Endothelial cell of umbilical vein (primary cell): ENCODE data around the gene TMEM167B.

Experiments
- EZH2 ChIP-seq: IDR thresholded peaks from 2 replicates; pipeline ENCODE4 v1.6.1; 2012; ENCODE audit warnings: borderline replicate concordance, low read depth, mild to moderate bottlenecking, moderate library complexity, low read length, inconsistent platforms; ENCODE audit not compliant: severe bottlenecking
- GATA2 ChIP-seq: IDR thresholded peaks from 2 replicates; pipeline ENCODE4 v1.7.0; 2011; ENCODE audit warnings: low read depth, mild to moderate bottlenecking, moderate library complexity, mixed read lengths, low read length; ENCODE audit not compliant: insufficient read length, insufficient read depth
- JUN ChIP-seq: IDR thresholded peaks from 2 replicates; pipeline ENCODE4 v1.6.1; 2011; ENCODE audit warnings: borderline replicate concordance, low read depth; ENCODE audit not compliant: insufficient read length, insufficient read depth
- MAX ChIP-seq: IDR thresholded peaks from 2 replicates; pipeline ENCODE4 v1.6.1; 2011; ENCODE audit not compliant: insufficient read depth, insufficient read length
- MYC ChIP-seq: IDR thresholded peaks from one replicate; pipeline ENCODE4 v1.6.1; 2011; ENCODE audit warnings: mild to moderate bottlenecking, low read depth, low read length
- POLR2A ChIP-seq: IDR thresholded peaks from 2 replicates; pipeline ENCODE4 v1.6.1; 2012; ENCODE audit warnings: low read depth, mild to moderate bottlenecking, control low read depth, low read length
- POLR2AphosphoS5 ChIP-seq: IDR thresholded peaks from 2 replicates; pipeline ENCODE4 v1.6.1; 2012; ENCODE audit warnings: low read depth, mild to moderate bottlenecking, control low read depth, low read length, moderate library complexity; ENCODE audit not compliant: insufficient read depth
- TF ChIP-seq, protein P1 (sequence below), 2 donors: IDR thresholded peaks; 1 replicate in 1 of 2; 2 replicates in 1 of 2; pipeline ENCODE4 v1.5.1; 2011; ENCODE audit warnings: low read length in 2 of 2, mild to moderate bottlenecking in 2 of 2, moderate library complexity in 2 of 2, control low read depth in 1 of 2, inconsistent platforms in 1 of 2, low read depth in 1 of 2; ENCODE audit not compliant: insufficient read depth in 1 of 2; ENCODE audit errors: extremely low read depth in 1 of 2

- TF ChIP-seq, protein P1, sequence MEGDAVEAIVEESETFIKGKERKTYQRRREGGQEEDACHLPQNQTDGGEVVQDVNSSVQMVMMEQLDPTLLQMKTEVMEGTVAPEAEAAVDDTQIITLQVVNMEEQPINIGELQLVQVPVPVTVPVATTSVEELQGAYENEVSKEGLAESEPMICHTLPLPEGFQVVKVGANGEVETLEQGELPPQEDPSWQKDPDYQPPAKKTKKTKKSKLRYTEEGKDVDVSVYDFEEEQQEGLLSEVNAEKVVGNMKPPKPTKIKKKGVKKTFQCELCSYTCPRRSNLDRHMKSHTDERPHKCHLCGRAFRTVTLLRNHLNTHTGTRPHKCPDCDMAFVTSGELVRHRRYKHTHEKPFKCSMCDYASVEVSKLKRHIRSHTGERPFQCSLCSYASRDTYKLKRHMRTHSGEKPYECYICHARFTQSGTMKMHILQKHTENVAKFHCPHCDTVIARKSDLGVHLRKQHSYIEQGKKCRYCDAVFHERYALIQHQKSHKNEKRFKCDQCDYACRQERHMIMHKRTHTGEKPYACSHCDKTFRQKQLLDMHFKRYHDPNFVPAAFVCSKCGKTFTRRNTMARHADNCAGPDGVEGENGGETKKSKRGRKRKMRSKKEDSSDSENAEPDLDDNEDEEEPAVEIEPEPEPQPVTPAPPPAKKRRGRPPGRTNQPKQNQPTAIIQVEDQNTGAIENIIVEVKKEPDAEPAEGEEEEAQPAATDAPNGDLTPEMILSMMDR (IDR thresholded peaks at IDR 0.05; ENCODE audit: extremely low read depth in 1 of 2, insufficient read depth in 1 of 2, low read depth in 1 of 2, low read length in 2 of 2), result no peak
- TF ChIP-seq MAX, result no peak
- TF ChIP-seq GATA2, result no peak
- no peak for TF ChIP-seq POLR2AphosphoS5
- no peak for TF ChIP-seq EZH2
- no peak for TF ChIP-seq POLR2A
- no peak for TF ChIP-seq JUN
- TF ChIP-seq MYC, result no peak
These were observed 21.0 kb downstream of the TMEM167B start for GRCh38 chr1:109111386-109112055.
